HepG2 (cell line): ENCODE data around the gene FAM110A. TPM values are rescaled to one million over a fixed set of nuclear protein-coding genes. Genes with fewer than 3 reads are reported as not detected.
A peak's percentile ranks its signal among the peaks of the same experiment; 100 is the strongest.

Experiments used
- ATAC-seq: fragments of 200-7000 bp; cut with Tn5 transposase; 3 replicates; pipeline ENCODE4 v1.9.1; 2020; ENCODE audit warnings: mild to moderate bottlenecking, moderate library complexity
- BruUV-seq: library from RNA; stranded (reverse); fragments of 400-500 nt; replicated peaks from 2 replicates; lab custom pipeline; 2021; lab: Mats Ljungman, UMichigan
- CTCF ChIA-PET: fragments of 300-600 bp; formaldehyde crosslinking; extraction: SDS; loops from one replicate; lab custom pipeline; 2021; ENCODE audit warnings: low total read pairs, inconsistent platforms, low intra/inter-chr PET ratio; lab: Yijun Ruan, JAX
- POLR2A ChIA-PET: fragments of 350-600 bp; sonication (Branson Sonifier 250); formaldehyde crosslinking; loops from one replicate; lab custom pipeline; 2020; ENCODE audit warnings: antibody characterized with exemption, inconsistent platforms; lab: Yijun Ruan, JAX
- DNase-seq: peaks from one replicate; pipeline ENCODE4 v3.0.0-alpha.2; 2015; ENCODE audit warnings: low spot score
- FAIRE-seq: peaks from 3 replicates; lab custom pipeline; 2011; peaks lifted over from hg19 to GRCh38; lab: Jason Lieb, UNC
- H2AFZ ChIP-seq: one replicate; pipeline ENCODE4 v1.6.1; 2011; ENCODE audit warnings: low read length, inconsistent platforms
- H3K27ac ChIP-seq: fragments of 300-600 bp; 3 replicates; pipeline ENCODE4 v1.8.0; 2011; ENCODE audit warnings: mixed run types, mild to moderate bottlenecking, mixed read lengths, low read length, inconsistent platforms; ENCODE audit not compliant: insufficient read depth; ENCODE audit errors: extremely low read length
- H3K27me3 ChIP-seq, 2 experiments: fragments of 200-600 bp in 1 of 2; 2 replicates in 1 of 2; 3 replicates in 1 of 2; pipeline versions ENCODE4 v1.6.0 to v1.8.0; 2011; ENCODE audit warnings: low read length in 2 of 2, mild to moderate bottlenecking in 2 of 2, moderate library complexity in 2 of 2, inconsistent platforms in 1 of 2; ENCODE audit not compliant: insufficient read depth in 2 of 2, control insufficient read depth in 1 of 2
- H3K36me3 ChIP-seq, 2 experiments: fragments of 200-600 bp in 1 of 2; replicated peaks in 1 of 2; 2 replicates in 1 of 2; 3 replicates in 1 of 2; pipeline versions ENCODE4 v1.5.1 to v1.8.0; 2011; ENCODE audit warnings: low read length in 2 of 2, inconsistent platforms in 1 of 2; ENCODE audit not compliant: insufficient read depth in 2 of 2, control insufficient read depth in 1 of 2
- H3K4me1 ChIP-seq: 2 replicates; pipeline ENCODE4 v1.5.1; 2012; ENCODE audit warnings: low read length, inconsistent platforms; ENCODE audit not compliant: insufficient read depth
- H3K4me2 ChIP-seq: 2 replicates; pipeline ENCODE4 v1.6.0; 2011; ENCODE audit warnings: low read depth, low read length, inconsistent platforms
- H3K4me3 ChIP-seq, 3 experiments: fragments of 200-600 bp in 1 of 3; sonication (generic), shearing (Covaris generic) in 1 of 3; replicated peaks in 1 of 3; 2 replicates each; pipeline ENCODE4 v1.5.1; 2011 to 2016; ENCODE audit warnings: low read length in 3 of 3, inconsistent platforms in 2 of 3, low read depth in 2 of 3, mild to moderate bottlenecking in 2 of 3, control low read depth in 1 of 3, mixed read lengths in 1 of 3; ENCODE audit not compliant: insufficient read depth in 1 of 3
- H3K79me2 ChIP-seq: one replicate; pipeline ENCODE4 v1.6.1; 2011; ENCODE audit warnings: low read length, inconsistent platforms; ENCODE audit not compliant: insufficient read depth
- H3K9ac ChIP-seq: 2 replicates; pipeline ENCODE4 v1.6.0; 2011; ENCODE audit warnings: mild to moderate bottlenecking, low read depth, low read length, inconsistent platforms; ENCODE audit not compliant: insufficient read depth
- H3K9me3 ChIP-seq: 2 replicates; pipeline ENCODE4 v1.5.1; 2012; ENCODE audit warnings: mild to moderate bottlenecking, low read length
- H4K20me1 ChIP-seq: 2 replicates; pipeline ENCODE4 v1.6.0; 2011; ENCODE audit warnings: inconsistent platforms, mild to moderate bottlenecking, low read length, moderate library complexity; ENCODE audit not compliant: insufficient read depth
- JDP2 ChIP-seq: sonication (generic); formaldehyde crosslinking; IDR thresholded peaks from 2 replicates; pipeline ENCODE4 v1.8.1; 2022; ENCODE audit warnings: missing genetic modification reagents, borderline replicate concordance
- ZNF629 ChIP-seq: sonication (generic); formaldehyde crosslinking; conservative IDR thresholded peaks from 2 replicates; pipeline ENCODE4 v1.5.0; 2020; ENCODE audit warnings: missing genetic modification reagents
- WGBS: methylation state at CpG from one replicate; pipeline ENCODE4 v1.1.6; 2017; ENCODE audit warnings: low lambda C conversion rate; 5-methylcytosine and 5-hydroxymethylcytosine counted together
- in situ Hi-C: cut with HindIII; loops from 2 replicates; pipeline ENCODE4 v1.10.0; 2017; ENCODE audit warnings: low pct_unique_long_range_greater_than_20kb; ENCODE audit not compliant: extremely low pct_ligation_motif_present
- intact Hi-C: fragments of 100-400 bp; cut with micrococcal nuclease; formaldehyde crosslinking; loops from one replicate; pipeline ENCODE4 v1.10.0; 2022; ENCODE audit not compliant: unreplicated experiment
- polyA plus RNA-seq, 8 experiments: library from polyadenylated mRNA; depleted of rRNA in 3 of 8; stranded (reverse) in 7 of 8; unstranded in 1 of 8; fragments of >200 nt; fragmentation: Illumina TruSeq in 4 of 8; extraction: Trizol in 4 of 8; gene quantifications; 2 replicates each; pipeline versions ENCODE4 v1.2.1 to v1.2.3, GENCODE V29; 2011 to 2016; ENCODE audit warnings: low read depth in 4 of 8, missing spikeins in 1 of 8, mixed read lengths in 1 of 8; ENCODE audit not compliant: insufficient read depth in 1 of 8
- total RNA-seq, 5 experiments: library from RNA; depleted of rRNA; stranded (reverse); fragments of >200 nt; fragmentation: Illumina TruSeq; extraction: Trizol; gene quantifications; 2 replicates each; pipeline ENCODE4 v1.2.3, GENCODE V29; 2016; ENCODE audit warnings: low read depth in 1 of 5
- TF ChIP-seq, protein P1 (sequence below): sonication (generic); formaldehyde crosslinking; IDR thresholded peaks from 2 replicates; pipeline ENCODE4 v1.4.0; 2020; ENCODE audit warnings: missing genetic modification reagents
- TF ChIP-seq, protein P2 (sequence below): sonication (generic); formaldehyde crosslinking; IDR thresholded peaks from 2 replicates; pipeline ENCODE4 v1.5.0; 2020; ENCODE audit warnings: missing genetic modification reagents

FAM110A gene
- total and polyA plus RNA-seq, 2 of the 13 experiments (the other 11 are each of a cell fraction or from before 2014, with no cell fraction given): 1.9 TPM

DNA sequence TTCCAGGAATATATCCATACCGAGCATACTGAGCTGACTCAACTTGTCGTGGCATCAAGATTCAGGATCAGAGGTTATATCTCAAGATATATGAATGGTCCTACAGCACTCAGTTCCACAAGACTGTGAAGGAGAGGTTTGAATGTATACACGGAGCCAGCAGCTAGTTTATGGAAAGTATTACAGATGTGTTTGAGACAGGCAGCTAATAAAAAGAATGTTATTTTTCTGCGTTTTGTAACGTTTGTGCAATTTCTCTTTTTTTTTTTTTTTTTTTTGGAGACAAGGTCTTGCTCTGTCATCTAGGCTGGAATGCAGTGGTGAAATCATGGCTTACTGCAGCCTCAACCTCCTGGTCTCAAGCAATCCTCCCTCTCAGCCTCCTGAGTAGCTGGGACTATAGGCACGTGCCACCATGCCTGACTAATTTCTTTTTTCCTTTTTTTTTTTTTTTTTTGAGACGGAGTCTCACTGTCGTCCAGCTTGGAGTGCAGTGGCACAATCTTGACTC, 3.4 kb upstream of the FAM110A start (continued):
- TF ChIP-seq, protein P1, sequence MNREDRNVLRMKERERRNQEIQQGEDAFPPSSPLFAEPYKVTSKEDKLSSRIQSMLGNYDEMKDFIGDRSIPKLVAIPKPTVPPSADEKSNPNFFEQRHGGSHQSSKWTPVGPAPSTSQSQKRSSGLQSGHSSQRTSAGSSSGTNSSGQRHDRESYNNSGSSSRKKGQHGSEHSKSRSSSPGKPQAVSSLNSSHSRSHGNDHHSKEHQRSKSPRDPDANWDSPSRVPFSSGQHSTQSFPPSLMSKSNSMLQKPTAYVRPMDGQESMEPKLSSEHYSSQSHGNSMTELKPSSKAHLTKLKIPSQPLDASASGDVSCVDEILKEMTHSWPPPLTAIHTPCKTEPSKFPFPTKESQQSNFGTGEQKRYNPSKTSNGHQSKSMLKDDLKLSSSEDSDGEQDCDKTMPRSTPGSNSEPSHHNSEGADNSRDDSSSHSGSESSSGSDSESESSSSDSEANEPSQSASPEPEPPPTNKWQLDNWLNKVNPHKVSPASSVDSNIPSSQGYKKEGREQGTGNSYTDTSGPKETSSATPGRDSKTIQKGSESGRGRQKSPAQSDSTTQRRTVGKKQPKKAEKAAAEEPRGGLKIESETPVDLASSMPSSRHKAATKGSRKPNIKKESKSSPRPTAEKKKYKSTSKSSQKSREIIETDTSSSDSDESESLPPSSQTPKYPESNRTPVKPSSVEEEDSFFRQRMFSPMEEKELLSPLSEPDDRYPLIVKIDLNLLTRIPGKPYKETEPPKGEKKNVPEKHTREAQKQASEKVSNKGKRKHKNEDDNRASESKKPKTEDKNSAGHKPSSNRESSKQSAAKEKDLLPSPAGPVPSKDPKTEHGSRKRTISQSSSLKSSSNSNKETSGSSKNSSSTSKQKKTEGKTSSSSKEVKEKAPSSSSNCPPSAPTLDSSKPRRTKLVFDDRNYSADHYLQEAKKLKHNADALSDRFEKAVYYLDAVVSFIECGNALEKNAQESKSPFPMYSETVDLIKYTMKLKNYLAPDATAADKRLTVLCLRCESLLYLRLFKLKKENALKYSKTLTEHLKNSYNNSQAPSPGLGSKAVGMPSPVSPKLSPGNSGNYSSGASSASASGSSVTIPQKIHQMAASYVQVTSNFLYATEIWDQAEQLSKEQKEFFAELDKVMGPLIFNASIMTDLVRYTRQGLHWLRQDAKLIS (CRISPR knock-in tag): no peak
- TF ChIP-seq JDP2 (CRISPR knock-in tag): no peak
- TF ChIP-seq, all 625 proteins: peak for 0

DNA sequence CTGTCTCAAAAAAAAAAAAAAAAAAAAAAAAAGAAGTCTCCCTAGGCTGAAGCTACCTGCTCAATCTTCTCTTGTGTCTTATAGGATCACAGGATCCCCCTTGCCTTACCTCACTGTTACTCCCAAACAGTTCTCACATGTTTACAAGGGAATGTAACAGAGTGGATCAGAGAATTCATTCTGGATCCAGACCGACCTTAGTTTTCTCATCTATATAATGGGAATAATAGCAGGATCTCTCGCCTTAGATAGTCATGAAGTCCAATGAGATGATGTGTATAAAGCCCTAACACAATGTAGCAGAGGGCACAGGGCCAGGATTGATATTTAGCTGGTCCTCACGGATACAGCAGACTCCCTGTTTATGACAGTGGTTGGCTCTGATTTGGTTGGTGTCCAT, 2.3 kb upstream of the FAM110A start:
- FAIRE-seq (no peak), DNase-seq (no peak), ATAC-seq (no peak)
- CTCF ChIA-PET: no interaction called here
- no peaks in the 10 kb centered on the region for H3K9me3 ChIP-seq
- POLR2A ChIA-PET: no interaction called here
- WGBS: 39% methylated on average over 3 of the region's 3 CpGs
- H2AFZ ChIP-seq: no peak overlapping the region
- no peak overlapping the region for H3K4me2 ChIP-seq
- TF ChIP-seq ZNF629: peak; percentile 55
- TF ChIP-seq, protein P2, sequence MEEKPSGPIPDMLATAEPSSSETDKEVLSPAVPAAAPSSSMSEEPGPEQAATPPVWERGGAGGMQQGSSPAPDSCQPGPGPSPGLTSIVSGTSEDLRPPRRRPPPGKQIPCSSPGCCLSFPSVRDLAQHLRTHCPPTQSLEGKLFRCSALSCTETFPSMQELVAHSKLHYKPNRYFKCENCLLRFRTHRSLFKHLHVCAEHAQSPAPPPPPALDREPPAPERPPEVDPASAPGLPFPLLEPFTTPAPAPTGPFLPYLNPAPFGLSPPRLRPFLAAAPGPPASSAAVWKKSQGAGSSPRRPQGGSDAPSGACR (CRISPR knock-in tag): no peak
- peaks cover 15% of the 10 kb centered on the region for H3K4me1 ChIP-seq
- H3K27ac ChIP-seq: no peak overlapping the region
- peaks cover 0 to 13% of the 10 kb centered on the region in 2 experiments; a peak in 3 of 5 replicates for H3K27me3 ChIP-seq
- no peaks in the 10 kb centered on the region for H3K36me3 ChIP-seq
- H3K79me2 ChIP-seq: no peaks in the 10 kb centered on the region
- no peaks in the 10 kb centered on the region for H4K20me1 ChIP-seq
- BruUV-seq: no TSS peak
- no peak overlapping the region for H3K9ac ChIP-seq
- intact Hi-C loops: loop anchor here (5.0 kb wide), 1 partner anchor 1131 kb away; no protein-coding TSS in a partner anchor
- in situ Hi-C loops: no loop called here
- no peak overlapping the region for H3K4me3 ChIP-seq
